Aorta (tissue), 5 donors: ENCODE data around the gene ENGASE. TPM values are rescaled to one million over a fixed set of nuclear protein-coding genes. Genes with fewer than 3 reads are reported as not detected.

Experiments
- ATAC-seq: fragments of 200-7000 bp; cut with Tn5 transposase; one replicate; pipeline ENCODE4 v1.9.1; 2022; ENCODE audit warnings: moderate library complexity; ENCODE audit not compliant: low FRiP score
- DNase-seq, 2 donors: peaks; one replicate each; pipeline ENCODE4 v3.0.0-alpha.2; 2020
- H3K27ac ChIP-seq, 2 donors: one replicate each; pipeline ENCODE4 v1.5.1; 2013; ENCODE audit warnings: low read length in 2 of 2, mild to moderate bottlenecking in 2 of 2, moderate library complexity in 2 of 2, control low read depth in 1 of 2, inconsistent platforms in 1 of 2, low read depth in 1 of 2
- H3K27me3 ChIP-seq, 2 donors: one replicate each; pipeline ENCODE4 v1.6.1; 2013; ENCODE audit warnings: control low read depth in 1 of 2, low read length in 1 of 2, mild to moderate bottlenecking in 1 of 2, moderate library complexity in 1 of 2; ENCODE audit not compliant: insufficient read depth in 2 of 2, control insufficient read depth in 1 of 2
- H3K36me3 ChIP-seq, 2 donors: one replicate each; pipeline ENCODE4 v1.6.1; 2013; ENCODE audit warnings: control low read depth in 1 of 2, low read length in 1 of 2, mild to moderate bottlenecking in 1 of 2; ENCODE audit not compliant: insufficient read depth in 2 of 2, control insufficient read depth in 1 of 2
- H3K4me1 ChIP-seq, 2 donors: one replicate each; pipeline ENCODE4 v1.6.1; 2013; ENCODE audit warnings: low read length in 2 of 2, control low read depth in 1 of 2, mild to moderate bottlenecking in 1 of 2, moderate library complexity in 1 of 2; ENCODE audit not compliant: insufficient read depth in 2 of 2, control insufficient read depth in 1 of 2
- H3K4me3 ChIP-seq, 2 donors: one replicate each; pipeline ENCODE4 v1.5.1; 2013; ENCODE audit warnings: low read length in 2 of 2, control low read depth in 1 of 2, mild to moderate bottlenecking in 1 of 2
- H3K9me3 ChIP-seq: one replicate; pipeline ENCODE4 v1.6.1; 2013; ENCODE audit warnings: mild to moderate bottlenecking, low read length; ENCODE audit not compliant: control insufficient read depth
- WGBS, 2 donors: extraction: QIAGEN DNeasy Blood & Tissue Kit; methylation state at CpG; one replicate each; pipeline ENCODE4 v1.1.7; 2013; 5-methylcytosine and 5-hydroxymethylcytosine counted together
- intact Hi-C, 2 donors: fragments of 100-400 bp; cut with DNase I; formaldehyde crosslinking; loops; one replicate each; pipeline versions ENCODE4 v1.14.2 to v1.15.0; 2022
- polyA plus RNA-seq, 2 donors: library from polyadenylated mRNA; stranded (reverse); fragments of 200-250 nt; gene quantifications; one replicate each; pipeline ENCODE4 v1.2.3, GENCODE V29; 2013
- total RNA-seq, 2 donors: library from RNA; stranded (reverse); fragmentation: NEBNext Ultra II Directional; extraction: Animal tissue kit (Norgen Biotek cat#: 25700); gene quantifications; one replicate each; pipeline ENCODE4 v1.2.1, GENCODE V29; 2021
- donor health status: healthy with polysubstance abuse.
- donor health status: Bipolar disorder and iron deficiency.
- donor health status: DM: no; HTN: no; CAD: no.
- donor health status: DM: no; HTN: no; CAD: no.
- donor health status: DM: yes; HTN: yes; CAD: no.

Gene ENGASE
- total and polyA plus RNA-seq, 4 donors: 7.0 to 60.5 (median 51.6) TPM

DNA sequence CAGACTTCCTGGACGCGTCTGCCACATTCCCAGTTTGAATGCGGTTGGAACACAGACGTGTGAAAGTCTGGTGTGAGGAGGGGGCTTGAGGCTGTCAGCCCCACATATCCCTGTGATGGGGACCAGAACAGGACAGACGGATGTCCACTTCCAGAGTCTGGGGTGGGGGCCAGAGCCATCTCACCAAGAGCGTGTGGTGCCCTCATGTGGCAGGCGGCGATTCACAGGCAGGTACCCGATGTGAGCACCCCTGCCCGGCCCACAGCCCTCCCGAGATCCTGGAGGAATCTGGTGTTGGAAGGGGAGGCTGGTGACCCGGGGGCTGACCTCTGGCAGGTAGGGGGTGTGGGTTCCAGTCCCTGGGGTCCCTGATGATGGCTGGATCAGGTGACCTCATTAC lies 51.5 kb downstream of the ENGASE start:
- Histone ChIP-seq H3K36me3 (no peaks in the 10 kb centered on the region), H3K9me3 (peaks cover 2% of the 10 kb centered on the region), H3K4me3 (no peak overlapping the region), H3K27ac (no peak overlapping the region), H3K4me1 (no peaks in the 10 kb centered on the region), H3K27me3 (no peaks in the 10 kb centered on the region)
- WGBS, 2 donors: 41 to 45% methylated on average over 11 to 12 of the region's 12 CpGs
- DNase-seq (no peak), ATAC-seq (no peak)
- intact Hi-C loops: no loop called here

DNA sequence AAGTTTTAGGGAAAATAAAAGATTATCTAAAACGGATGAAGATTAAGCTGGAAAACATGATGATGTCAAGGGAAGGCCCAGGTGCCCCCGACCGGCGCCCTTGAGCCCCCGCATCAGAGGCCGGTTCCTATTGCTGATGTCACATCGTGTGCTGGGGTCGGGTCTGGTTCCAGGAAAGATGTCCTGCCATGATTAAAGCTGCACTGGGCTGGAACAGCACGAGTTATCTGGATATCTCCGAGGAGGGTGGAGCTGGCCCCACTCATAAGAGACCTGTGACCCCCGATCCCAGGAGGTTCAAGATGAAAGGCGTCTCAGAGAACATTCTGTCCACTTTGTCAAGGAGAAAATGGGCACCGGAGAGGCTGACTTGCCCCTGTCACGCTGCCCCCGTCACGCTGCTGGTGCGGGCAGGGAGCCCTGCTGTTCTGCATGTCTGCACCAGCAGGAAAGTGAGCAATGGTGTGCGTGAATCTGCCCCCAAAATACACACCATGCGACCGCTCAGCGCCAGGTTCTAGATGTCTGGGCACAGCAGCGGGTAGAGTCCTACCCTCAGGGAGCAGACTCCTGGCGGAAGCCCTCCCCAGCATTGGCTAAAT lies 53.0 kb downstream of the ENGASE start:
- intact Hi-C loops: no loop called here
- no peaks in the 10 kb centered on the region for H3K4me1 ChIP-seq
- H3K27ac ChIP-seq: no peak overlapping the region
- DNase-seq (no peak), ATAC-seq (no peak)
- 70 to 74% methylated on average over 23 of the region's 23 CpGs for WGBS, 2 donors
- no peaks in the 10 kb centered on the region for H3K27me3 ChIP-seq
- H3K4me3 ChIP-seq: no peak overlapping the region
- H3K36me3 ChIP-seq: no peaks in the 10 kb centered on the region
- peaks cover 2% of the 10 kb centered on the region for H3K9me3 ChIP-seq

DNA sequence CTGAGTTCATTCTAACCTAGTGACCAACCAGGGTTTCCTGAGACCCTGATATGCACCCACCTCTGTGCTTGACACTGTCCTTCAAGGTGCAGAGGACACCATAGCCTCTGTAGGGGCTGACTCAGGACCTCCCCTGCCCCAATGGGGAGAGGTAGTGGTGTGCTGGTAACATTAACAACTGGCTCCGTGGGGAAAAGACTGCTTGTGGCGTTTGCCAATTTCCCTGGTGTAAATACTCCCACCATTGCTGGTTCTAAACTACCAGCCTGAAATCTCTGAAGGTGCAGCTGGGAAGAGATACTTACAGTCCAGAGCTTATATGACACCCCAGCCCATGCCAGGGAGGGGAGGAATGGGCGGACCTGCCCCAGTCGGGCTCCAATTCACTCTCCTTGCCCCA lies 54.9 kb downstream of the ENGASE start:
- H3K27me3 ChIP-seq: no peaks in the 10 kb centered on the region
- H3K36me3 ChIP-seq: no peaks in the 10 kb centered on the region
- DNase-seq: no peak
- no peaks in the 10 kb centered on the region for H3K9me3 ChIP-seq
- no peak for ATAC-seq
- H3K27ac ChIP-seq: no peak overlapping the region
- intact Hi-C loops: no loop called here
- H3K4me3 ChIP-seq: no peak overlapping the region
- H3K4me1 ChIP-seq: no peaks in the 10 kb centered on the region
- 75 to 83% methylated on average over 4 of the region's 4 CpGs for WGBS, 2 donors

DNA sequence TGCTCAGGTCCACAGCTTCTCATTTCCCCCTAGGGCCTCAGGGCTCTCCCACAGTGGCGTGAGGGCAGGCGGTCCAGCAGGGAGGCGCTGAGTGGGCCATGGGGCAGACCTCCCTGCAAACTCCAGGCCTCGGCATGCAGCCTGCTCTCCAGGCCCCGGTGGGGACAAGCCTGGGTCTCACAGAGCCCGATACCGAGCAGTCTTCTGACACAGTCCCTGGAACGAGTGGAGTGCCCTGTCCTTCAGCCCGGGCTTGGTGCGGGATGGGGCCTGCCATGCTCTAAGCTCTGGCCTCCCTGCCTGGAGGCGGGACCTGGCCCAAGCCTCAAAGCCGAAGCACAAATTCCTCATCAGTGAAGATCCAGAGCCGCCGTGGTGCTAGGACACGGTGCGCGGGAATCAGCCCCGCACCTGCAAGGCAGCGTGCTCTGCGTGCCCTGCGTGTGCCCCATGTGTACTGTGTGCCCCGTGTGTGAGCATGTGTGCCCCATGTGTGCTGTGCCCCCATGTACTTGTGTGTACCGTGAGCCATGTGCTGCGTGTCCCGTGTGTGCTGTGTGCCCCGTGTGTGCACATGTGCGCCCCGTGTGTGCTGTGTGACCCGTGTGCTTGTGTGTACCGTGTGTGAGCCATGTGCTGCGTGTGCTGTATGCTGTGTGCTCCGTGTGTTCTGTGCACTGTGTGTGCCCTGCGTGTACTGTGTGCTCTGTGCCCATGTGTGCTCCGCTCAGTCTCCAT lies 56.1 kb downstream of the ENGASE start:
- no peaks in the 10 kb centered on the region for H3K4me1 ChIP-seq
- H3K36me3 ChIP-seq: no peaks in the 10 kb centered on the region
- no peak overlapping the region for H3K4me3 ChIP-seq
- no peak for DNase-seq
- no peaks in the 10 kb centered on the region for H3K27me3 ChIP-seq
- no peaks in the 10 kb centered on the region for H3K9me3 ChIP-seq
- ATAC-seq: no peak
- 87 to 89% methylated on average over 34 of the region's 34 CpGs for WGBS, 2 donors
- intact Hi-C loops: no loop called here
- H3K27ac ChIP-seq: no peak overlapping the region

DNA sequence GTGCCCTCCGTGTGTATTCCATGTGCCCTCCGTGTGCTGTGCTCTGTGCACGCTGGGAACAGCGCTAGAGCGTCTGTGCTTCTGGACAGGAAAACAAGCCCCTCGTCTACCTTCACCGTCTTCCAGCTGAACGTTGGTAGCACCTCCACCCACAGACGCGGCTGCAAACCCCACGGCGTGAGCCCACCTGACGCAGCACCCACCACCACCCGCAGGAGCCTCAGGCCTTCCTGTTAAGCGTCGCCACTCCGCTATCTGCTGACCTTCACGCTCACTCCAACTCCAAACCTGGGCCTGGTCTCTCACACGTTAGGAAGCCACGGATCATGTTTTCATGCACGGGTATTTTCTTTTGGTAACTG lies 56.6 kb downstream of the ENGASE start:
- H3K4me3 ChIP-seq: no peak overlapping the region
- H3K9me3 ChIP-seq: no peaks in the 10 kb centered on the region
- H3K27ac ChIP-seq: no peak overlapping the region
- 89 to 90% methylated on average over 21 of the region's 21 CpGs for WGBS, 2 donors
- H3K4me1 ChIP-seq: no peaks in the 10 kb centered on the region
- DNase-seq (no peak), ATAC-seq (no peak)
- intact Hi-C loops: no loop called here
- no peaks in the 10 kb centered on the region for H3K36me3 ChIP-seq
- no peaks in the 10 kb centered on the region for H3K27me3 ChIP-seq

DNA sequence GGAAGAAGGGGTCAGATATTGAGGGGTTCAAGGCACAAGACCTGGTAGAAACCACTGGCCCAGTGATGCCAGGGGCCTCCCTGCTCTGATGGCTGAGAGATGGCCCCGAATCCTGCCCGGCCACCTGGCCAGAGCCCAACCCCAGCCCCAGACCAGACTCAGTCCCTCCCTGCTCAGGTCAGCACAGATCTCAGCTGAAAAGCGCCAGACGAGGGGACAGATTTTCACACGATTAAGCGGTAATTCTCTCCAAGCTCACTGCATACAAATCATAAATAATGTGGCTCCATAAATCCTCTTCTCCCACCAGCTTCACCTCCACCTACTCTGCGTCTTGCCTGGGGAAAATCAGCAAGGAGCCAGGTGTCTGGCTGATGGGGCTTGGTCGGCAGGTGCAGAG lies 57.1 kb downstream of the ENGASE start:
- no peaks in the 10 kb centered on the region for H3K27me3 ChIP-seq
- DNase-seq: no peak

DNA sequence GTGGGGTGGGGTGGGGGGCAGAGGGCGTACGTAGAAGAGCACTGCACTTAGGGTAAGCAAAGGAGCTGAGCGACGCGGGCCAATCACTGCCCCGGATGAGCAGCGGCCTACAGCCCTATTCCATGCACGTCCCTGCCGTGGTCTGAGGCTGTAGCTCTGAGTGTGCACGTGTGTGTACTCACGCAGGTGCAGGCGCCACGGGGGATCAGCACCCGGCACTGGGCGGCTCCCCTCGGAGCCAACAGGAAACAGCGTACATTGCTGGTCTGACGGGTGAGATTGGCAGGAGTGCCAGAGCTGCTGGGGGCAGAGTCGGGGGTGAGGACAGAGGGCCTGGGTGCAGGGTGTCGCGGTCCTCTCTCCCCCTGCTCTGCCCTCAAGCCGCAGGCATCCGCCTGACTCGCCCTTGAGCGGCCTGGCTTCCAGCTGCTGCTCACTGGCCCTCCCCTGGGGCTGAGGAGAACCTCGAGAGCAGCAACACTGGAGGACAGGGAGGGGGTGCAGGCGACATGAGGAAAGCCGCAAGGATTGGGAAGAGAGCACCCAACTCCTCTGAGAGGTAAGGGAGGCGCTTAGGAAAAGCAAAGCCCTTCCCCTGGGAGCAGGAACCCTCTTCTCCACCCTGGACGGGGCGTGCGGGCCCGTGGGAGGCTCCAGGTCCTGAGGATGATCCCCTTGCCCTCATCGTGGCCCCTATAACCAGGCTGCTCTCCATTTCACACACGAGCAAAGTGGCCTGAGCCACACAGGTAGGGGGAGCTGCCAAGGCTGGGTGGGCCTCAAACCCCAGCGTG lies 57.8 kb downstream of the ENGASE start:
- intact Hi-C loops: no loop called here
- Histone ChIP-seq H3K4me1 (no peaks in the 10 kb centered on the region), H3K9me3 (no peaks in the 10 kb centered on the region), H3K36me3 (no peaks in the 10 kb centered on the region), H3K4me3 (no peak overlapping the region), H3K27ac (no peak overlapping the region), H3K27me3 (no peaks in the 10 kb centered on the region)
- ATAC-seq (no peak), DNase-seq (no peak)
- WGBS, 2 donors: 82 to 84% methylated on average over 35 to 36 of the region's 36 CpGs

More for the DNA sequence above, 57.1 kb downstream of the ENGASE start:
- WGBS, 2 donors: 82 to 84% methylated on average over 8 of the region's 8 CpGs
- Histone ChIP-seq H3K27ac (no peak overlapping the region), H3K4me3 (no peak overlapping the region), H3K4me1 (no peaks in the 10 kb centered on the region), H3K36me3 (no peaks in the 10 kb centered on the region), H3K9me3 (no peaks in the 10 kb centered on the region)
- ATAC-seq: no peak
- intact Hi-C loops: no loop called here

DNA sequence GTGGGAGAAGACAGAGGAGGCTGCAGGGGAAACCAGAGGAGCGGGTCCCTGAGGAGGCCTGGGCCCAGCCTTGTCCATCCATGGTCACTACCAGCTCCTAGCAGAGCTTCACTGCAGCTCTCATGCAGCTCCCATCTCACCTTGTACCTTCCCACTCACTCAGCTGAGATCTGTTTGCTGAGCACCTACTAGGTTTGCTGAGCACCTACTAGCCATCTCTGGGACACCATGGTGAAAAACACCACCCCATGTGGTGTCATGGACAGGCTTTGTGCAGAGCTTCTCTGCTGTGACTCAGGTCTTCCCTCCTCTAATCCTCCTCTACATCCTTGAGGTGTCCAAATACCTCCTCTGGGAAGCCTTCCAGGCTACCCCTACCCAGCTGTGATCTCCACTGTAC lies 58.6 kb downstream of the ENGASE start:
- ATAC-seq: no peak
- no peaks in the 10 kb centered on the region for H3K36me3 ChIP-seq
- no peaks in the 10 kb centered on the region for H3K9me3 ChIP-seq
- H3K4me1 ChIP-seq: no peaks in the 10 kb centered on the region
- 100% methylated on average over 1 of the region's 1 CpG for WGBS, 2 donors
- H3K4me3 ChIP-seq: no peak overlapping the region
- no peak for DNase-seq
- intact Hi-C loops: no loop called here
- no peak overlapping the region for H3K27ac ChIP-seq
- no peaks in the 10 kb centered on the region for H3K27me3 ChIP-seq

DNA sequence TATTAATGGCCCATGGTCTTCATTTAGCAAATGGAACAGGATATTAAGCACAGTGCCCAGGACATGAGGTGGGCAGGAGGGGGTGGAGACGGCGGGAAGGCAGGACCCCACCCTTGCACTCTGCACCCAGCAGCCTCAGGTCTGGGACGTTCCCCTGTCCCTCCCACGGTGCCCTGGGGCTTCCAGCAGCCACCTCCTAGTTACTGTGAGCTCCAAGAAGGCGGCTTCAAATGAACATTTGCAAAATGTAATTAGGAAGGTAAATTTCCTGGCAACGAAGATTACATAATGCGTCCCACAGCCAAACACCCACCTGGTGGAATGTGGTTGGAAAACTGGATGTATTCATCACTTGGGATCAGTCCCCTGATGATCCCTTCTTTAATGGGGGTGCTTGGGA lies 59.4 kb downstream of the ENGASE start:
- H3K4me1 ChIP-seq: no peaks in the 10 kb centered on the region
- ATAC-seq: no peak
- 78 to 84% methylated on average over 7 of the region's 7 CpGs for WGBS, 2 donors
- H3K27ac ChIP-seq: no peak overlapping the region
- no peak for DNase-seq
- H3K4me3 ChIP-seq: no peak overlapping the region
- H3K9me3 ChIP-seq: no peaks in the 10 kb centered on the region
- no peaks in the 10 kb centered on the region for H3K27me3 ChIP-seq
- intact Hi-C loops: no loop called here
- no peaks in the 10 kb centered on the region for H3K36me3 ChIP-seq
